ENCODE data around the gene GPC6.

GPC6 gene

GRCh38 chr13:93368718-93369117 lies 142.1 kb downstream of the GPC6 start:
- DNase-seq (ENCODE audit: low read depth in 2 of 3, low spot score in 2 of 3), result no peak

GRCh38 chr13:93372856-93373255 lies 146.2 kb downstream of the GPC6 start:
- DNase-seq (ENCODE audit: low read depth in 2 of 3, low spot score in 2 of 3), result no peak

- DNase-seq (ENCODE audit: low read depth in 2 of 3, low spot score in 2 of 3), result no peak
These were observed 148.9 kb downstream of the GPC6 start for GRCh38 chr13:93375491-93375890.

- DNase-seq (ENCODE audit: low read depth in 2 of 3, low spot score in 2 of 3), result no peak
These were observed 150.6 kb downstream of the GPC6 start for GRCh38 chr13:93377196-93377595.

- no peak for DNase-seq (ENCODE audit: low read depth in 2 of 3, low spot score in 2 of 3)
These were observed 151.6 kb downstream of the GPC6 start for GRCh38 chr13:93378184-93378583.

GRCh38 chr13:93386116-93386515 lies 159.5 kb downstream of the GPC6 start:
- DNase-seq (ENCODE audit: low read depth in 2 of 3, low spot score in 2 of 3), result no peak

- no peak for DNase-seq (ENCODE audit: low read depth in 2 of 3, low spot score in 2 of 3)
These were observed 162.1 kb downstream of the GPC6 start for GRCh38 chr13:93388701-93389100.

GRCh38 chr13:93397619-93398018 lies 171.0 kb downstream of the GPC6 start:
- no peak for DNase-seq (ENCODE audit: low read depth in 2 of 3, low spot score in 2 of 3)

- no peak for DNase-seq (ENCODE audit: low read depth in 2 of 3, low spot score in 2 of 3)
These were observed 171.8 kb downstream of the GPC6 start for GRCh38 chr13:93398167-93399035.

- no peak for DNase-seq (ENCODE audit: low read depth in 2 of 3, low spot score in 2 of 3)
These were observed 172.6 kb downstream of the GPC6 start for GRCh38 chr13:93399212-93399611.

GRCh38 chr13:93406136-93406535 lies 179.5 kb downstream of the GPC6 start:
- no peak for DNase-seq (ENCODE audit: low read depth in 2 of 3, low spot score in 2 of 3)

GRCh38 chr13:93407551-93407950 lies 180.9 kb downstream of the GPC6 start:
- no peak for DNase-seq (ENCODE audit: low read depth in 2 of 3, low spot score in 2 of 3)

GRCh38 chr13:93409001-93409400 lies 182.4 kb downstream of the GPC6 start:
- DNase-seq (ENCODE audit: low read depth in 2 of 3, low spot score in 2 of 3), result no peak

GRCh38 chr13:93409816-93410215 lies 183.2 kb downstream of the GPC6 start:
- DNase-seq (ENCODE audit: low read depth in 2 of 3, low spot score in 2 of 3), result no peak

GRCh38 chr13:93411186-93411680 lies 184.6 kb downstream of the GPC6 start:
- DNase-seq (ENCODE audit: low read depth in 2 of 3, low spot score in 2 of 3), result no peak

GRCh38 chr13:93412676-93413075 lies 186.1 kb downstream of the GPC6 start:
- DNase-seq (ENCODE audit: low read depth in 2 of 3, low spot score in 2 of 3), result no peak

- no peak for DNase-seq (ENCODE audit: low read depth in 2 of 3, low spot score in 2 of 3)
These were observed 187.5 kb downstream of the GPC6 start for GRCh38 chr13:93413972-93414717.

GRCh38 chr13:93416736-93417355 lies 190.2 kb downstream of the GPC6 start:
- DNase-seq (ENCODE audit: low read depth in 2 of 3, low spot score in 2 of 3), result no peak

GRCh38 chr13:93418398-93418797 lies 191.8 kb downstream of the GPC6 start:
- no peak for DNase-seq (ENCODE audit: low read depth in 2 of 3, low spot score in 2 of 3)

- DNase-seq (ENCODE audit: low read depth in 2 of 3, low spot score in 2 of 3), result no peak
These were observed 193.6 kb downstream of the GPC6 start for GRCh38 chr13:93420206-93420605.

- DNase-seq (ENCODE audit: low read depth in 2 of 3, low spot score in 2 of 3), result no peak
These were observed 194.3 kb downstream of the GPC6 start for GRCh38 chr13:93420887-93421286.
